ENCODE results near the gene TMEM131L.
A peak's percentile ranks its signal among the peaks of the same experiment; 100 is the strongest.

The TMEM131L gene

GRCh38 chr4:153509724-153510123 is 43.6 kb downstream of the TMEM131L start:
- no peak for DNase-seq

GRCh38 chr4:153510252-153511001 is 44.3 kb downstream of the TMEM131L start:
- DNase-seq, result no peak

DNA sequence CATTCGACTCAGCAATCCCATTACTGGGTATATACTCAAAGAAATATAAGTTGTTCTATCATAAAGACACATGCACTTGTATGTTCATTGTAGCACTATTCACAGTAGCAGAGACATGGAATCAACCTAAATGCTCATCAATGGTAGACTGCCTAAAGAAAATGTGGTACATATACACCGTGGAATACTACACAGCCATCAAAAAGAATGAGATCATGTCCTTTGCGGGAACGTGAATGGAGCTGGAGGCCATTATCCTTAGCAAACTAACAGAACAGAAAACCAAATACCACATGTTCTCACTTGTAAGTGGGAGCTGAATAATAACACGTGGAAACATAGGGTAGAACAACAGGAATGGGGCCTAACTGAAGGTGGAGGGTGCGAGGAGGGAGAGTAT is 44.9 kb downstream of the TMEM131L start:
- no peak for DNase-seq

DNA sequence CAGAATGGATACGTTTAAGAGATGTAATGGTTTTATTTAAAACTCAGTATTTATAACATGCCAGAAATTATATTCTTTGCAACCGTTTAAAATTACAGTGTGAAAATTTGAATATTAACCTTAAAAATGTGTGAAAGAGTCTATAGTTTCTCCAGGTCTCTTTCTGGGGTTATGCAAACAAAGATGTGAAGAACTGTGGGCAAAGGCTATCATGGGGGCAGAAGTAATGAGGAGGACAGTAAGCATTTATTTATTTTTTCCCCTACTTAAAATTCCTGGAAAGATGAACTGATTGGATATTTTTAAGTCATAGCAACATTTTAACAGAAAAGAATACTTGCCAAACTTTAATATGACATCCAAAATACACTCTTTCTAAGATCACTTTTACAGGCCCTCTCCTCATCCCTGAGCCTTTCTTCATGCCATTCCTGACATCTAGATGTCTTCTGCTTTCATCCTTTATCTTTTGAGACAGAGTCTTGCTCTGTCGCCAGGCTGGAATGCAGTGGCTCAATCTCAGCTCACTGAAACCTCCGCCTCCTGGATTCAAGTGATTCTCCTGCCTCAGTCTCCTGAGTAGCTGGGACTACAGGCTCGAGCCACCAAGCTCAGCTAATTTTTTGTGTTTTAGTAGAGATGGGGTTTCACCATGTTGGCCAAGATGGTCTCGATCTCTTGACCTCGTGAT is 46.1 kb downstream of the TMEM131L start:
- DNase-seq, result no peak

- no peak for DNase-seq
Observed at GRCh38 chr4:153512952-153513500, 46.9 kb downstream of the TMEM131L start.

DNA sequence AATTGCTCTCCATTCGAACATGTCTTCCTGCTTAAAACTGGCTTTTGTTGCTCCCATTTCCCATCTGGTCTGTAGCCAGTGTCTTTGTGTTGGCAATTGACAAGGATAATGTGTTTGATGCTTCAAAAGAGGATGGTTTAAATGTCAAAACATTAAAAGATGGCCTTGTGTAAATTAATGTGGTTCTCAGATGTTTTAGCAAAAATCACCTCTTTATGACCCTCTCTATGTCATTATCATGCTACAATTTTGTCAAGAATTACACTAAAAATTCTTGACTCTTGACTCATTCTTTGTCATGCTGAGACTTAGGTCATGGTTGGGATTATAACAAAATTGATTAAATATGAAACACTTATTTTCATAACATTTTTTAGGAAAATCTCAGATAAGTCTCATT is 47.4 kb downstream of the TMEM131L start:
- no peak for DNase-seq

GRCh38 chr4:153514001-153514526 is 47.9 kb downstream of the TMEM131L start:
- DNase-seq, result no peak

DNA sequence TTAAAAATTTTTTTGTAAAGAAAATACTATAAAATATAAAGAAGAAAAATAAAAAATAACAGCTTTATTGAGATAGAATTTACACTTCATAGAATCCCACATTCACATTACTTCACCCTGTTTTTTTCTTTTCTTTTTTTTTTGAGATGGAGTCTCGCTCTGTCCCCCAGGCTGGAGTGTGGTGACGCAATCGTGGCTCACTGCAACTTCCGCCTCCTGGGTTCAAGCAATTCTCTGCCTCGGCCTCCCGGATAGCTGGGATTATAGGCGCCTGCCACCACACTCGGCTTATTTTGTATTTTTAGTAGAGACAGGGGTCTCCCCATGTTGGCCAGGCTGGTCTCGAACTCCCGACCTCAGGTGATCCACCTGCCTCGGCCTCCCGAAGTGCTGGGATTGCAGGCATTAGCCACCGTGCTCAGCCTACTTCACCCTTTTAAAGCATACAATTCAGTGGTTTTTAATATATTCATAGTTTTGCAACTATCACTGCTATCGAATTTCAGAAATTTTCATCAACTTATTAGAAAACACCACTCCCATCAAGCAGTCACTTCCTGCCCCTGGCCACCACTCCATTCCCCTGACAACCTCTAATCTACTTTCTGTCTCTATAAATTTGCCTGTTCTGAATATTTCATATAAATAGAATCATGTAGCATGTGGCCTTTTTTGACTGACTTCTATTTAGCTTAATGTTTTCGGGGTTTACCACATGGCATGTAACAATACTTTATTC is 48.7 kb downstream of the TMEM131L start:
- DNase-seq, result no peak

- no peak for DNase-seq
Observed at GRCh38 chr4:153517159-153517558, 51.0 kb downstream of the TMEM131L start.

DNA sequence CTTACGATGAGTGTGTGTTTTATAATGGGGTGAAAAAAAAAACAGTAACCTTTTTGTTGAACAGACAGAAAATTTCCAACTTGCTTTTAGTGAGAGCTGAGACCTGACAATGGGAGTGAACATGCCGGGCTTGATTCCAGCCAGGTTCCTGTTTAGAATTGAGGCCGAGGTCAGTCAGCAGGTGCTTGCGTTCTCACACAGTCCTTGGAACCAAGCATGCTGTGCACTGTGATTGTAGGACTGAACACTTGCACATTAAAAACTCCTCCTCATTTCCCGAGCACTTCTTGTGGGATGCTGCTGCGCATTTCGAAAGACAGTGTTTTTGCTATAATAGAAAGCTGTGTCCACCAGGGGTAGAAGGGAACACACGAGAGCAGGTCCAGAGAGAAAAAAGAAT is 51.8 kb downstream of the TMEM131L start:
- DNase-seq, result no peak

- peak; percentile 45 for DNase-seq
Observed at GRCh38 chr4:153518637-153519389, 52.7 kb downstream of the TMEM131L start.

- DNase-seq, result no peak
Observed at GRCh38 chr4:153519687-153520086, 53.5 kb downstream of the TMEM131L start.

DNA sequence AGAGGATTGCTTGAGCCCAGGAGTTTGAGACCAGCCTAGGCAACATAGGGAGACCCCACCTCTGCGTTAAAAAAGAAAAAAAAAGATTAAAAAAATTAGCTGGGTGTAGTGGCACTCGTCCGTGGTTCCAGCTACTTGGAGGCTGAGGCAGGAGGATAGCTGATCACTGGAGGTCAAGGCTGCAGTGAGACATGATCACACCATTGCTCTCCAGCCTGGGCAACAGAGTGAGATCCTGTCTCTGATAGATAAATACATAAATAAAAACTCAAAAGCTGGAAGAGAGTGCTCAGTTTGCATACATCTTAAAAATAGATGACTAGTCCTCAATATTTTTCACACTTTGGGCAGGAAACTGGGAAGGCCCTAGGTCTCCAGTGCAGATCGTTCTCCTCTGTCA is 54.1 kb downstream of the TMEM131L start:
- DNase-seq, result no peak

DNA sequence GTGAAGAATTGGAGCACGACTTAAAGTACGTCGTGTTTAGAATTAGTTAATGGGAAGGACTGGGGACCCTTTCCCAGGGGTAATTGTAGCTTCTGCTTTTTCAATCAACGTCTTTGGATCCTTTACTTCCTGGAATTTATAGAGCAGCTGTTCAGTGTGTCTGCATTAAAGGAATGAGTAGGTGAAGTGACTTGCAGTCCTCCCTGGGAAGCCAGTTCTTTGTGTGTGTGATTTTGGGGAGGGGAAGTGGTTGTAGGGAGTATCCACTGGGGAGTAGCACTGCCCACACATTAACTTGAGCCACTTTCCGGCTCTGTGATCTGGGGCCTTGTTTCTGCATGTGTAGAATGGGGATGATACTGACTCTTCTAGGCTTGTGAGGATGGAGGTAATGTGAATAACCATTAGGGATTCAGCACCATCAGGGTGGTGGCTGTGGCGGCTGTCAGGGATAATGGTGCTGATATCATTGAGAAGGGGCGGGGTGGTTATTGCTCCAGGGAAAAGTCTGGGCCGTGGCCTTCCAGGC is 54.7 kb downstream of the TMEM131L start:
- DNase-seq, result no peak

DNA sequence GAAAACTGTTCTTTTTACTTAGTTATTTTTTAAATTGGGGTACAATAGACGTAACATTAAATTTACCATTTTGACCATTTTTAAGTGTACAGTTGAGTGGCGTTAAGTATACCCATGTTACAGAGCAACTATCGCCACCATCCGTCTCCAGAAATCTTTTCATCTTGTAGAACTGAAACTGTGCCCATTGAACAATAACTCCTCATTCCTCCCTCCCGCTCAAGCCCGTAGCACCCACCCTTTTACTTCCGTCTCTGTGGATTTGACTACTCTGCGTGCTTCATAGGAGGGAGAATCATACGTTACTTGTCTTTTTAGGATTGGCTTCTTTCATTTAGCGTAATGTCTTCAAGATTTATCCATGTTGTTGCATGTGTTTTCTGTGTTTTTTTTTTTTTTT is 55.3 kb downstream of the TMEM131L start:
- peak; percentile 46 for DNase-seq

DNA sequence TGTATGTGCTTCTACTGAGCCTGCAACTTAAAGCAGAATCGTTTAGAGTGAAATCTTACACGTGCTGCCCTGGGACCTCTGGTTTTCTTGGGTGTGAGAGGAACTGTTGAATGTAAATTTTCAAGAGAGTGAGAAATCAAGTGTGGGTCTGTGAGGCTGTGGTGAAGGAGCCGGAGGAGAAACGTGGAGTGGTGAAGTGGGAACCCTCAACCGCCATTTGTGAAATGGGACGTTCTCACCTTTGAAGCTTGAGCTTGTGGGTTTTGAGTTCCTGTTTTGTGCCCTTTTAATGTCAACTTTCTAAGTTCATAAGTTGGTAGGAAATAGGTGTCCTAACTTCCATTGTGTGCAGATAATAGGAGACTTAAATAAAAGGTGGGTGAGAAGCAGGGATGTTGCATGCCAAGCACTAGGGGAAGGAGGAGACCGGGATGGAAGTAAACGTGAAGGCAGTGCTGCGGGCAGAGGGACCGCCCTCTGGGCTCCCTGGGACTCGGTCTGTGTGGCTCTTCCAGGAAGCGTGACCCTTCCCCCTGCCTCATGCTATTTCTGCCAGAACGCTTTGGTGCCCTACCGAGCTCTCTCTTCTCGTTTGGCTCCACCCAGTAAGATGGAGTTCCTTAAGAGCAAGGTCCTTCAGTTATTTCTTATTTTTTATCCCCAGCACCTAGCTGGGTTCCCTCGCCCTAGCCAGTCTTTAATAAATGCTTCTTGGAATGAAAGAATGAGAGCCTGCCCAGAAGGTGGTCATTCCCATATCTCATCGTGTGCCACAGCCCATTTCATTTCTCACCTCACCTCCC is 56.0 kb downstream of the TMEM131L start:
- DNase-seq, result peak; percentile 85

- DNase-seq, result peak; percentile 72
Observed at GRCh38 chr4:153522802-153523094, 56.6 kb downstream of the TMEM131L start.

- DNase-seq, result no peak
Observed at GRCh38 chr4:153523164-153523796, 57.1 kb downstream of the TMEM131L start.

- DNase-seq, result no peak
Observed at GRCh38 chr4:153523941-153524386, 57.8 kb downstream of the TMEM131L start.

DNA sequence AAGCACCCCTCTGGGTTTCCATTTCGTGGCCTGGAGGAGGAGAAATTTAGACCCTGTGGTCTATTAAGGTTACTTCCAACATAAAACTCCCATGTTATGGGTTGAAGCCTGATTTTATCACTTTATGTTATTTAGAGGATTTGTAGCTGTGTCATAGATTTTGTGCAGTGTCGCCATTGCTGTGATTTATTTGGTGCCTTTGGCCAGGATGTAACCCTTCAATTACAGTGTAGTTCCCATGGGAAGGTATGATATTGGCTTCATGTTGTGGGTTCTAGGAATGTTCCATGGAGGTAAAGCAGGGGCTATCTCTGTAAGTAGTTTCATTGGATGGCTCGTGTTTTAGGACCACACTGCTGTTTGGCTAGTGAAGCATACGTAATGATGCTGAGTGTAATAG is 58.5 kb downstream of the TMEM131L start:
- DNase-seq, result no peak

DNA sequence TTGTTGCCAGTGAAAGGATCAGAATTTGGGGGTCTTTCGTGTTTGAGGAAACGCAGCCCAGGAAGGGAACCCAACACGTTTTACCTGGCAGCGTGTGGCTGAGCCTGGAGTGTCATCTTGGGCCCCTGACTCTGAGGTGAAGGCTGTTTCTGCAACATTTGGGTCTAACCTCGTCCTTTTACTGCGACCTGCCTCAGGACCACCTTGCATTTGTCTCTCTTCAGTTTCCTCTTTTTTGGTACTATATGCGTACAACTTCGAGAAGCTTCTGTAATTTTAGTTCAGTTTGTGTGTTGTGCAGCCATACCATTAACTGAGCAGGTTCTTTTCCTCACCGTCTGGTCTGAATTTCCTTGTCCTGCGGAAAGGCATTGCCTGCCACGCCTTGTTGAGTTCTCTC is 61.5 kb downstream of the TMEM131L start:
- no peak for DNase-seq

Data from activated CD4-positive, alpha-beta T cell treated with anti-CD3 and anti-CD28 coated beads, Interleukin-2, Interleukin-6, amounts not matched to agents 100 ng/mL and 50 ng/mL, durations not matched to agents 16 hours and 8 hours (primary cell).